H1 (cell line): ENCODE data around the gene RNF130. TPM values are rescaled to one million over a fixed set of nuclear protein-coding genes. Genes with fewer than 3 reads are reported as not detected.

Experiments used
- CTCF ChIA-PET: fragments of 300-600 bp; sonication (Branson Sonifier 250); formaldehyde crosslinking; loops from one replicate; lab custom pipeline; 2021; ENCODE audit not compliant: partially characterized antibody; lab: Charles Lee
- POLR2A ChIA-PET: fragments of 300-600 bp; sonication (Branson Sonifier 250); formaldehyde crosslinking; loops from one replicate; lab custom pipeline; 2021; ENCODE audit warnings: inconsistent platforms; ENCODE audit not compliant: partially characterized antibody; lab: Charles Lee
- DNase-seq, 2 experiments: peaks; one replicate each; pipeline versions ENCODE4 v3.0.0 to v3.0.0-alpha.2; 2010 to 2022; ENCODE audit warnings: low spot score in 2 of 2, low read depth in 1 of 2, mixed read lengths in 1 of 2
- FAIRE-seq: peaks from 2 replicates; lab custom pipeline; 2011; peaks lifted over from hg19 to GRCh38; lab: Jason Lieb, UNC
- H2AFZ ChIP-seq: 2 replicates; pipeline ENCODE4 v1.8.1; 2012; ENCODE audit warnings: low read length, inconsistent platforms
- H2AK5ac ChIP-seq: 2 replicates; pipeline ENCODE4 v1.6.1; 2013; ENCODE audit warnings: low read depth, low read length
- H2BK120ac ChIP-seq: replicated peaks from 2 replicates; pipeline ENCODE3; 2013; ENCODE audit warnings: low read depth, low read length, inconsistent platforms
- H2BK12ac ChIP-seq: 2 replicates; pipeline ENCODE4 v1.6.1; 2013; ENCODE audit warnings: low read depth, low read length
- H2BK15ac ChIP-seq: 2 replicates; pipeline ENCODE4 v1.6.1; 2013; ENCODE audit warnings: low read length
- H2BK20ac ChIP-seq: 2 replicates; pipeline ENCODE4 v1.6.1; 2013; ENCODE audit warnings: low read length
- H2BK5ac ChIP-seq: 2 replicates; pipeline ENCODE4 v1.6.1; 2013; ENCODE audit warnings: low read depth, low read length
- H3K14ac ChIP-seq: 2 replicates; pipeline ENCODE4 v1.6.1; 2013; ENCODE audit warnings: inconsistent platforms; ENCODE audit not compliant: insufficient read length
- H3K18ac ChIP-seq: 2 replicates; pipeline ENCODE4 v1.6.1; 2013; ENCODE audit warnings: low read length; ENCODE audit errors: extremely low read depth
- H3K23ac ChIP-seq: 2 replicates; pipeline ENCODE4 v1.6.1; 2013; ENCODE audit warnings: inconsistent platforms; ENCODE audit not compliant: insufficient read length
- H3K23me2 ChIP-seq: 2 replicates; pipeline ENCODE4 v1.6.1; 2013; ENCODE audit warnings: low read depth, low read length
- H3K27ac ChIP-seq: 2 replicates; pipeline ENCODE4 v1.6.1; 2011; ENCODE audit warnings: low read depth, low read length, inconsistent platforms
- H3K27me3 ChIP-seq, 4 experiments: replicated peaks in 1 of 4; 1 replicate in 1 of 4; 2 replicates in 3 of 4; pipeline versions ENCODE4 v1.6.1 to v1.8.1; 2011 to 2013; ENCODE audit warnings: low read length in 3 of 4, mild to moderate bottlenecking in 3 of 4, inconsistent platforms in 2 of 4, mixed read lengths in 2 of 4, moderate library complexity in 1 of 4; ENCODE audit not compliant: control insufficient read depth in 3 of 4, insufficient read depth in 3 of 4; ENCODE audit errors: extremely low read depth in 1 of 4
- H3K36me3 ChIP-seq, 4 experiments: 2 replicates each; pipeline versions ENCODE4 v1.6.1 to v1.8.1; 2011 to 2013; ENCODE audit warnings: mild to moderate bottlenecking in 4 of 4, low read length in 3 of 4, moderate library complexity in 2 of 4, control low read depth in 1 of 4, inconsistent platforms in 1 of 4; ENCODE audit not compliant: insufficient read depth in 4 of 4, control insufficient read depth in 2 of 4
- H3K4ac ChIP-seq: replicated peaks from 2 replicates; pipeline ENCODE3; 2013; ENCODE audit warnings: low read length, low read depth, mixed read lengths, inconsistent platforms; ENCODE audit not compliant: insufficient read length
- H3K4me1 ChIP-seq, 4 experiments: replicated peaks in 1 of 4; 1 replicate in 1 of 4; 2 replicates in 3 of 4; pipeline versions ENCODE4 v1.6.1 to v1.8.1; 2011 to 2013; ENCODE audit warnings: low read length in 3 of 4, inconsistent platforms in 2 of 4, mixed read lengths in 1 of 4; ENCODE audit not compliant: insufficient read depth in 4 of 4, control insufficient read depth in 3 of 4
- H3K4me2 ChIP-seq, 2 experiments: 2 replicates each; pipeline versions ENCODE4 v1.6.1 to v1.8.1; 2011 to 2013; ENCODE audit warnings: low read depth in 2 of 2, low read length in 2 of 2, control low read depth in 1 of 2, inconsistent platforms in 1 of 2, mild to moderate bottlenecking in 1 of 2; ENCODE audit not compliant: insufficient read depth in 1 of 2
- H3K4me3 ChIP-seq, 4 experiments: fragments of 200-600, 300-600 bp in 1 of 4; sonication (generic), shearing (Covaris generic), sonication (Bioruptor Twin) in 1 of 4; 2 replicates each; pipeline versions ENCODE4 v1.5.1 to v1.8.1; 2011 to 2016; ENCODE audit warnings: low read length in 4 of 4, low read depth in 3 of 4, control low read depth in 2 of 4, inconsistent platforms in 2 of 4, mild to moderate bottlenecking in 2 of 4, mixed read lengths in 1 of 4, moderate library complexity in 1 of 4; ENCODE audit not compliant: insufficient read depth in 2 of 4; ENCODE audit errors: extremely low read depth in 1 of 4
- H3K56ac ChIP-seq: replicated peaks from 2 replicates; pipeline ENCODE3; 2013; ENCODE audit warnings: low read depth, mild to moderate bottlenecking, mixed read lengths, low read length, inconsistent platforms; ENCODE audit not compliant: insufficient read length
- H3K79me1 ChIP-seq: 2 replicates; pipeline ENCODE4 v1.6.1; 2013; ENCODE audit warnings: low read depth, low read length, control low read depth
- H3K79me2 ChIP-seq, 2 experiments: 2 replicates each; pipeline versions ENCODE4 v1.6.1 to v1.8.1; 2012 to 2013; ENCODE audit warnings: low read length in 2 of 2, mild to moderate bottlenecking in 2 of 2, inconsistent platforms in 1 of 2; ENCODE audit not compliant: insufficient read depth in 2 of 2, control insufficient read depth in 1 of 2
- H3K9ac ChIP-seq, 4 experiments: replicated peaks in 1 of 4; 1 replicate in 1 of 4; 2 replicates in 3 of 4; pipeline versions ENCODE4 v1.6.1 to v1.8.1; 2011 to 2013; ENCODE audit warnings: low read depth in 3 of 4, low read length in 3 of 4, control low read depth in 2 of 4, mild to moderate bottlenecking in 2 of 4, moderate library complexity in 2 of 4, inconsistent platforms in 1 of 4; ENCODE audit errors: extremely low read depth in 1 of 4
- H3K9me3 ChIP-seq, 2 experiments: 2 replicates each; pipeline versions ENCODE4 v1.6.1 to v1.8.1; 2012 to 2013; ENCODE audit warnings: mild to moderate bottlenecking in 2 of 2, moderate library complexity in 2 of 2, control low read depth in 1 of 2, inconsistent platforms in 1 of 2, low read depth in 1 of 2, low read length in 1 of 2, mixed read lengths in 1 of 2; ENCODE audit not compliant: insufficient read depth in 2 of 2
- H4K20me1 ChIP-seq, 2 experiments: replicated peaks in 1 of 2; 2 replicates each; pipeline versions ENCODE3 to v1.8.1; 2011 to 2013; ENCODE audit warnings: inconsistent platforms in 2 of 2, low read length in 2 of 2, mild to moderate bottlenecking in 1 of 2; ENCODE audit not compliant: insufficient read depth in 2 of 2, control insufficient read depth in 1 of 2
- H4K5ac ChIP-seq: 2 replicates; pipeline ENCODE4 v1.6.1; 2013; ENCODE audit warnings: low read length, low read depth, mixed read lengths, inconsistent platforms; ENCODE audit not compliant: insufficient read length
- H4K8ac ChIP-seq: 2 replicates; pipeline ENCODE4 v1.8.0; 2013; ENCODE audit warnings: mild to moderate bottlenecking, moderate library complexity, low read length, inconsistent platforms; ENCODE audit not compliant: insufficient read depth; ENCODE audit errors: extremely low read depth
- H4K91ac ChIP-seq: replicated peaks from 2 replicates; pipeline ENCODE3; 2013; ENCODE audit warnings: low read length, mixed read lengths, inconsistent platforms; ENCODE audit not compliant: insufficient read length
- ASH2L ChIP-seq: fragments of 200-600, 300-600 bp; sonication (generic); IDR thresholded peaks from one replicate; pipeline ENCODE4 v1.7.1; 2017; ENCODE audit warnings: low read length
- EP300 ChIP-seq, 2 experiments: IDR thresholded peaks; 1 replicate in 1 of 2; 2 replicates in 1 of 2; pipeline ENCODE4 v1.6.1; 2011 to 2012; ENCODE audit warnings: low read depth in 2 of 2, low read length in 2 of 2, mild to moderate bottlenecking in 2 of 2, borderline replicate concordance in 1 of 2, inconsistent platforms in 1 of 2, moderate library complexity in 1 of 2
- GABPA ChIP-seq: IDR thresholded peaks from 2 replicates; pipeline ENCODE4 v1.6.1; 2011; ENCODE audit warnings: mild to moderate bottlenecking, low read length, moderate library complexity, borderline replicate concordance; ENCODE audit not compliant: insufficient read depth
- KDM1A ChIP-seq: fragments of 200-600, 300-600 bp; sonication (generic); IDR thresholded peaks from 2 replicates; pipeline ENCODE4 v1.7.1; 2016; ENCODE audit warnings: mild to moderate bottlenecking, low read length, borderline replicate concordance
- KDM5A ChIP-seq: fragments of 200-600 bp; IDR thresholded peaks from 2 replicates; pipeline ENCODE4 v1.7.1; 2012; ENCODE audit warnings: mild to moderate bottlenecking, low read length, inconsistent platforms, mixed read lengths
- NANOG ChIP-seq: IDR thresholded peaks from 2 replicates; pipeline ENCODE4 v1.6.1; 2011; ENCODE audit warnings: low read length, low read depth, mild to moderate bottlenecking, inconsistent platforms; ENCODE audit not compliant: insufficient read depth, poor library complexity, severe bottlenecking
- NRF1 ChIP-seq: IDR thresholded peaks from 2 replicates; pipeline ENCODE4 v1.6.1; 2011; ENCODE audit warnings: mild to moderate bottlenecking, low read depth, low read length, improper control_type of control experiment
- PHF8 ChIP-seq: fragments of 200-600 bp; sonication (generic); conservative IDR thresholded peaks from 2 replicates; pipeline ENCODE4 v1.7.1; 2012; ENCODE audit warnings: low read depth, mild to moderate bottlenecking, inconsistent platforms, low read length, moderate library complexity
- RNF2 ChIP-seq: fragments of 200-900, 300-1000 bp; sonication (generic); IDR thresholded peaks from 2 replicates; pipeline ENCODE4 v1.7.1; 2016; ENCODE audit warnings: borderline replicate concordance, low read depth, mild to moderate bottlenecking, antibody characterized with exemption, low read length; ENCODE audit not compliant: poor library complexity, severe bottlenecking; ENCODE audit errors: missing control alignments
- TAF1 ChIP-seq: IDR thresholded peaks from 2 replicates; pipeline ENCODE4 v1.6.1; 2011; ENCODE audit warnings: mild to moderate bottlenecking, low read depth, low read length
- TBP ChIP-seq: IDR thresholded peaks from 2 replicates; pipeline ENCODE4 v1.6.1; 2011; ENCODE audit warnings: low read depth, low read length, improper control_type of control experiment
- WGBS, 2 experiments: shearing (Covaris generic) in 1 of 2; methylation state at CpG; one replicate each; pipeline versions ENCODE4 v1.1.6 to v1.1.7; 2013 to 2015; ENCODE audit warnings: low lambda C conversion rate in 2 of 2, mixed read lengths in 2 of 2, inconsistent platforms in 1 of 2, low coverage in 1 of 2, missing lambda C conversion rate in 1 of 2; ENCODE audit not compliant: insufficient replicate concordance in 2 of 2, insufficient coverage in 1 of 2, insufficient read length in 1 of 2; ENCODE audit errors: extremely low coverage in 1 of 2, missing lambda C conversion rate in 1 of 2; 5-methylcytosine and 5-hydroxymethylcytosine counted together
- polyA plus RNA-seq, 7 experiments: library from polyadenylated mRNA; depleted of rRNA in 3 of 7; stranded (reverse) in 5 of 7; unstranded in 2 of 7; fragments of >200 nt in 5 of 7; fragments of 200-250 nt in 2 of 7; gene quantifications; 1 replicate in 5 of 7; 2 replicates in 1 of 7; 4 replicates in 1 of 7; pipeline versions ENCODE4 v1.2.1 to v1.2.3, GENCODE V29; 2011 to 2013; ENCODE audit warnings: missing spikeins in 2 of 7, mixed read lengths in 2 of 7
- total RNA-seq: library from RNA; stranded (reverse); fragmentation: NEBNext Ultra II Directional; extraction: Animal tissue kit (Norgen Biotek cat#: 25700); gene quantifications from 2 replicates; pipeline ENCODE4 v1.2.1, GENCODE V29; 2021
- TF ChIP-seq, protein P1 (sequence below): IDR thresholded peaks from 2 replicates; pipeline ENCODE4 v1.6.1; 2011; ENCODE audit warnings: low read depth, mild to moderate bottlenecking, low read length; ENCODE audit not compliant: insufficient read depth

The RNF130 gene
- total and polyA plus RNA-seq, 2 of the 8 experiments (the other 6 are each of a cell fraction or from before 2014, with no cell fraction given) = 65.1 to 70.0 TPM

DNA sequence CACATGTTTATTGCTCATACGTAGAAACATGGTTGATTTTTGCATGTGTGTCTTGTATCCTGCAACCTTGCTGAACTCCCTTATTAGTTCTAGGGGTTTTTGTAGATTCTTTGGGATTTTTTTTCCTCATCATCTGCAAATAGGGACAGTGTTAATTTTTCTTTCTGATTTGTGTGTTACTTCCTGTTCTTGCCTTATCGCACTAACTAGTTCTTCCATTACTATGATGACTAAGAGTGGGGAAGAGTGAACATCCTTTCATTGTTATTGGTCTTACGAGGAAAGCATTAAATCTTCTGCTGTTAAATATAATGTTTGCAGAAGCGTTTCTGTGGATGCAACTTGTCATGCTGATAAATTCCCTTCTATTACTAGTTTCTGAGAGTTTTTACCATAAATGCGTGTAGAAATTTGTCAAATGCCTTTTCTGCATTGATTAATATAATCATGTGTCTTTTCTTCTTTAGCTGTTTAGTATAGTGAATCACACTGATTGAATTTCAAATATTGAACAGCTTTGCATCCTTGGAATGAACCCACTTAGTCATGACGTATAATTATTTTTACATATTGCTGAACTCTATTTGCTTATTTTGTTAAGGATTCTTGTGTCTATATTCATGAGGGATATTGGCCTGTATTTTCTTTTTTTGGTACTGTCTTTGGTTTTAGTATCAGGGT lies 32.1 kb upstream of the RNF130 start:
- no peak overlapping the region for H4K5ac ChIP-seq
- H3K9ac ChIP-seq = no peak overlapping the region
- H3K23me2 ChIP-seq = no peaks in the 10 kb centered on the region
- no peak overlapping the region for H3K4me2 ChIP-seq
- H2BK5ac ChIP-seq = no peak overlapping the region
- no peaks in the 10 kb centered on the region for H4K20me1 ChIP-seq
- H3K79me1 ChIP-seq = no peaks in the 10 kb centered on the region
- POLR2A ChIA-PET = no interaction called here
- no peak overlapping the region for H3K4me3 ChIP-seq
- no peak overlapping the region for H4K8ac ChIP-seq
- FAIRE-seq (no peak), DNase-seq (no peak)
- no peaks in the 10 kb centered on the region for H3K36me3 ChIP-seq
- H2BK20ac ChIP-seq = no peak overlapping the region
- no peaks in the 10 kb centered on the region for H3K79me2 ChIP-seq
- H3K27me3 ChIP-seq = no peaks in the 10 kb centered on the region
- H3K56ac ChIP-seq = no peak overlapping the region
- no peak overlapping the region for H2AK5ac ChIP-seq
- H3K18ac ChIP-seq = no peak overlapping the region
- no peak overlapping the region for H4K91ac ChIP-seq
- CTCF ChIA-PET = no interaction called here
- no peak overlapping the region for H3K4ac ChIP-seq
- H3K9me3 ChIP-seq = peaks cover 3 to 12% of the 10 kb centered on the region in 2 experiments; a peak in 3 of 4 replicates
- no peak overlapping the region for H3K14ac ChIP-seq
- H3K27ac ChIP-seq = no peak overlapping the region
- no peaks in the 10 kb centered on the region for H3K4me1 ChIP-seq
- H2BK15ac ChIP-seq = no peak overlapping the region
- no peak overlapping the region for H3K23ac ChIP-seq
- 93% methylated on average over 6 of the region's 6 CpGs; no CpG with 5 or more reads in 1 of the 2 experiments for WGBS, 2 experiments
- H2BK120ac ChIP-seq = no peak overlapping the region
- no peak overlapping the region for H2BK12ac ChIP-seq
- no peak overlapping the region for H2AFZ ChIP-seq
- TF ChIP-seq NRF1 = no peak
- no peak for TF ChIP-seq TBP
- TF ChIP-seq GABPA = no peak
- TF ChIP-seq KDM1A = no peak
- no peak for TF ChIP-seq KDM5A
- TF ChIP-seq NANOG = no peak
- TF ChIP-seq RNF2 = no peak
- TF ChIP-seq, protein P1, sequence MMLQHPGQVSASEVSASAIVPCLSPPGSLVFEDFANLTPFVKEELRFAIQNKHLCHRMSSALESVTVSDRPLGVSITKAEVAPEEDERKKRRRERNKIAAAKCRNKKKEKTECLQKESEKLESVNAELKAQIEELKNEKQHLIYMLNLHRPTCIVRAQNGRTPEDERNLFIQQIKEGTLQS = no peak
- TF ChIP-seq TAF1 = no peak
- no peak for TF ChIP-seq EP300 (IDR thresholded peaks at IDR 0.05; ENCODE audit: borderline replicate concordance in 1 of 2, low read depth in 2 of 2, low read length in 2 of 2)
- TF ChIP-seq PHF8 = no peak
- no peak for TF ChIP-seq ASH2L
